ENCODE measurements around the gene GPATCH8. TPM values are rescaled to one million over a fixed set of nuclear protein-coding genes. Genes with fewer than 3 reads are reported as not detected.

Gene GPATCH8
- total RNA-seq, 4 donors from 2014 or later: 39.6 to 91.6 (median 48.3) TPM

DNA sequence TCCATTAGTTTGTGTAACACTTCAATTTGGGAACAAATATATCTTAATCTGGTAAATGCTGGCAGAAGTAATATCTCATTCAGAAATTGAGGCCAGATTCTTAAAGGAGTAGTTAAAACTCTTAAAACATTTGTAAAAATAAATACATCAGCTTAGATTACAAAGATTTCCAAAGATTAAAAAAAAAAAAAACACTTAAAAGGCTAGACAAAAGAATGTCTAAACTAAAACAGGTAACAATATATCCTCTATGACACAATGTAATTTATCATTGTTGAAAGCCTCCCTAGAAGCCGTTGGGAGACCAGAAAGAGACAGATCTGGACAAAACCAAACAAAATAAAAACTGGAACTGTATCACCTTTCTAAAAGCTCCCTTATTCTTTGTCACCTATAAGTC is 3.5 kb downstream of the GPATCH8 start:
- no peak for TF ChIP-seq CTCF (IDR thresholded peaks at IDR 0.05)
- no peak for TF ChIP-seq POLR2A (IDR thresholded peaks at IDR 0.05)
- no peaks in the 10 kb centered on the region for H3K9me3 ChIP-seq
- H3K27me3 ChIP-seq: no peaks in the 10 kb centered on the region
- DNase-seq: no peak
- H3K36me3 ChIP-seq: no peaks in the 10 kb centered on the region
- H3K27ac ChIP-seq: no peak overlapping the region
- no peak overlapping the region for H3K4me3 ChIP-seq
- peaks cover 0 to 40% (median 2%) of the 10 kb centered on the region in 4 donors for H3K4me1 ChIP-seq

GRCh38 chr17:44496815-44497214 is 6.4 kb downstream of the GPATCH8 start:
- Histone ChIP-seq H3K36me3 (no peaks in the 10 kb centered on the region), H3K4me1 (peaks cover 0 to 33% (median 2%) of the 10 kb centered on the region in 4 donors), H3K9me3 (no peaks in the 10 kb centered on the region), H3K27me3 (no peaks in the 10 kb centered on the region), H3K4me3 (no peak overlapping the region), H3K27ac (no peak overlapping the region)
- no peak for TF ChIP-seq CTCF (IDR thresholded peaks at IDR 0.05)
- TF ChIP-seq POLR2A (IDR thresholded peaks at IDR 0.05): no peak
- DNase-seq: no peak

DNA sequence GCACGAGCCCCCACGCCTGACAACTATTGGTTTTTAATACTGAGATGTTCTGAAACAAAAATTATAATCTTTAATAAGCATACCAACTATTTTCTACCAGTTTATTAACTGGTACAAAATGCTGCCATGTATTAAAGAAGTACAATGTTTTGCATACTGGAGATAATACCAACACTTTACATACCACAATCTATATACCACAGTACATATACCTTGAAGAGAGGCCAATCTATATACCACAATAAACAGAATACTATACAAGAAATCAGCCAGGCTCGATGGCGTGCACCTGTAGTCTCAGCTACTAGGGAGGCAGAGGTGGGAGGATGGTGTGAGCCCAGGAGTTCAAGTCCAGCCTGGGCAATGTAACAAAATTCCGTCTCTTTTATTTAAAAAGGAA is 9.9 kb downstream of the GPATCH8 start:
- H3K4me1 ChIP-seq: no peaks in the 10 kb centered on the region
- H3K27ac ChIP-seq: no peak overlapping the region
- H3K4me3 ChIP-seq: no peak overlapping the region
- DNase-seq: no peak
- no peaks in the 10 kb centered on the region for H3K9me3 ChIP-seq
- peaks cover 0 to 3% (median 0%) of the 10 kb centered on the region in 3 donors for H3K36me3 ChIP-seq
- no peaks in the 10 kb centered on the region for H3K27me3 ChIP-seq
- TF ChIP-seq POLR2A (IDR thresholded peaks at IDR 0.05) (no peak), CTCF (IDR thresholded peaks at IDR 0.05) (no peak)

DNA sequence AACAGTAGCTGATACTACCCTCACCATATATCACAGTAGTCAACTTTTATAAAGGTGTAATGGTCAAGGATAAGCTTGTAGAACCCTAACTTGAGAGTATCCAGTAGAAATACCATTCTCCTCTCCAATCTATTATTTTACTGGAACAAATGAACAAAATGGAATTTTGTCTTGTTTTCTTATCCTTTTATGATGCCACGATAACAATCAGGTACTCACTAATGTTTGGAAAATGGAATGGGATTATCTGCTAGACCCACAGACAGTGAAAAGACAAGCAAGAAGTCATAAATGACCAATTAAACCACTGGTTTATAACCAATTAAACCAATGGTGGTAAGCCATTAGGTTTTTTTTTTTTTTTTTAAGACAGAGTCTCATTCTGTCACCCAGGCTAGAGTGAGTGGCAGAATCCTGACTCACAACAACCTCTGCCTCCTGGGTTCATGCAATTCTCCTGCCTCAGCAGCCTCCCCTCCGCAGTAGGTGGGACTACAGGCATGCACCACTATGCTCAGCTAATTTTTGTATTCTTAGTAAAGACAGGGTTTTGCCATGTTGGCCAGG is 10.4 kb downstream of the GPATCH8 start:
- DNase-seq: no peak
- Histone ChIP-seq H3K4me1 (no peaks in the 10 kb centered on the region), H3K4me3 (no peak overlapping the region), H3K27me3 (no peaks in the 10 kb centered on the region), H3K9me3 (no peaks in the 10 kb centered on the region), H3K36me3 (peaks cover 0 to 3% (median 0%) of the 10 kb centered on the region in 3 donors), H3K27ac (no peak overlapping the region)
- TF ChIP-seq POLR2A (IDR thresholded peaks at IDR 0.05) (no peak), CTCF (IDR thresholded peaks at IDR 0.05) (no peak)

DNA sequence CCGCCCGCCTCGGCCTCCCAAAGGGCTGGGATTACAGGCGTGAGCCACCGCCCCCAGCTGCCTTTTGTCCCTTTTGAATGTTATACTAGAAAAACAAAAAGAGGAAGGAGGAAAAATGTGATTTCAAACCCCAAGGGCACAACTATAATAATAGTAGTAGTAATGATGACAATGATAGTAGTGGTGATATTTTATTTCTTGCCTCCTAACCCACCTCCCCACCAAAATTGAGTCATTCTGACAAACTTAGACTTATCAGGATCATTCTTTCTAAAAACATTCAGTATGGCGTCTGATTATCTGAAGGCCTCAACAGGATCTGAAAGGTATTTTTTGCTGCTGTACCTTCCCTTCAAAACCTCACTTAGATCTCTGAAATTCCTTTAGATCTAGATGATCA is 13.6 kb downstream of the GPATCH8 start:
- no peak for TF ChIP-seq POLR2A (IDR thresholded peaks at IDR 0.05)
- TF ChIP-seq CTCF (IDR thresholded peaks at IDR 0.05): no peak

DNA sequence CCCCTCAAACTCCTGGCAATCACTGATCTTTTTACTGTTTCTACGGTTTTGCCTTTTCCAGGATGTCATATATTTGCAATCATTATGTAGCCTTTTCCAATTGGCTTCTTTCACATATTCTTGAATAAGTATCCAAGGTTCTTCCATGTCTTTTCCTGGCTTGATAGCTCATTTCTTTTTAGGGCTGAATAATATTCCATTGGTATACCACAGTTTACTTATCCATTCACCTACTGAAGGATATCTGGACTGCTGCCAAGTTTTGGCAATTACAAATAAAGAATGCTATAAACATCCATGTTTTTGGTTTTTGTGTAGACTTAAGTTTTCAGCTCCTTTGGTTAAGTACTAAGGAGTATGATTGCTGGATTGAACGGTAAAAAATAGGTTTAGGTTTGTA is 16.0 kb downstream of the GPATCH8 start:
- no peaks in the 10 kb centered on the region for H3K27me3 ChIP-seq
- TF ChIP-seq CTCF (IDR thresholded peaks at IDR 0.05) (no peak), POLR2A (IDR thresholded peaks at IDR 0.05) (no peak)
- H3K4me1 ChIP-seq: no peaks in the 10 kb centered on the region
- DNase-seq: no peak
- H3K36me3 ChIP-seq: peaks cover 0 to 3% (median 0%) of the 10 kb centered on the region in 3 donors
- H3K4me3 ChIP-seq: no peak overlapping the region
- no peak overlapping the region for H3K27ac ChIP-seq
- no peaks in the 10 kb centered on the region for H3K9me3 ChIP-seq

More for the DNA sequence above, 13.6 kb downstream of the GPATCH8 start:
- H3K36me3 ChIP-seq: peaks cover 0 to 3% (median 0%) of the 10 kb centered on the region in 3 donors
- no peak overlapping the region for H3K4me3 ChIP-seq
- DNase-seq: no peak
- H3K27me3 ChIP-seq: no peaks in the 10 kb centered on the region
- H3K27ac ChIP-seq: no peak overlapping the region
- H3K9me3 ChIP-seq: no peaks in the 10 kb centered on the region
- H3K4me1 ChIP-seq: no peaks in the 10 kb centered on the region

Data from Peyer's patch (tissue), 4 donors.